Midbrain (tissue), 1 donor: ENCODE data around the gene CBX5.
A peak's percentile ranks its signal among the peaks of the same experiment; 100 is the strongest.
"Not testable (repeated sequence)": the region's sequence is repeated elsewhere in the genome, so short reads cannot be mapped to it uniquely, and the experiment has no call there.

ENCODE experiments used
- DNase-seq: peaks from one replicate; lab custom pipeline; 2025; lab: John Stamatoyannopoulos, UW

CBX5 gene

GRCh38 chr12:54279632-54280467, at the start of gene CBX5:
TSS of gene CBX5 (minus strand) at chr12:54280122. CDS start at chr12:54257650, 22,472 bp downstream.
- peak; percentile 98 for DNase-seq

DNA sequence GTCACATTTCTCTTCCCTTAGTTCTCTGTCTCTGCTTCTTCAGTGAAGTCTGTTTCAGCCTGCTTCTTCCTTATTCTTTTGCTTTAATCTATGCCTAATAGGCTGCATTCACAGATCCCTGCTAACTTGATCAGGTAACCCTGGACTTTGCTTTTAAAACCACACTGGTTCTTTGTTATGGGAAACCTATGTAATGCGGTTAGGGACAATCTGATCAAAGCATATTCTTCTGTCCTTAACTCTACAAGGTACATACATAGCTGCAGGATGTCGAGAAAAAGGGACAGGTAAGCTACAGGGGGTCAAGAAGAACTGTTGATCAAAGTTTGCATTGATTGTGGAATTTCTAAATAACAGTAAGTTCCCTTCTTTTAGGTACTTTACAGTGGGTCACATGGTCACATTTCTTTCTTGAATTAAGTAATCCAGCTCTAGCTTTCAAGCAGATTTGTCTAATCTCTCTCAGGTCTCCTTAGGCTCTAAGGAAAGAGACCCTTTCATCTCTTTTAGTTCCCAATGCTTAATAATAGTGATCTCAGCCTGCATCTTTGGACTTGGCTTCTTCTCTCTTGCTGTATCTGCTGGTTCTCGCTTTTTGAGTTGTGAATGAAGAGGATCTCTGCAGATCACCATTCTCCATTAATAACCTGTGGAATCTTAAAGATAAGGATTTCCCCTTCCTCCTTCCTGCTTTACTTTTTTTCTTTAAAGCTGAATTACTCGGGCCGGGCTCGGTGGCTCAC, 48.8 kb upstream of the CBX5 start:
- no peak for DNase-seq

DNA sequence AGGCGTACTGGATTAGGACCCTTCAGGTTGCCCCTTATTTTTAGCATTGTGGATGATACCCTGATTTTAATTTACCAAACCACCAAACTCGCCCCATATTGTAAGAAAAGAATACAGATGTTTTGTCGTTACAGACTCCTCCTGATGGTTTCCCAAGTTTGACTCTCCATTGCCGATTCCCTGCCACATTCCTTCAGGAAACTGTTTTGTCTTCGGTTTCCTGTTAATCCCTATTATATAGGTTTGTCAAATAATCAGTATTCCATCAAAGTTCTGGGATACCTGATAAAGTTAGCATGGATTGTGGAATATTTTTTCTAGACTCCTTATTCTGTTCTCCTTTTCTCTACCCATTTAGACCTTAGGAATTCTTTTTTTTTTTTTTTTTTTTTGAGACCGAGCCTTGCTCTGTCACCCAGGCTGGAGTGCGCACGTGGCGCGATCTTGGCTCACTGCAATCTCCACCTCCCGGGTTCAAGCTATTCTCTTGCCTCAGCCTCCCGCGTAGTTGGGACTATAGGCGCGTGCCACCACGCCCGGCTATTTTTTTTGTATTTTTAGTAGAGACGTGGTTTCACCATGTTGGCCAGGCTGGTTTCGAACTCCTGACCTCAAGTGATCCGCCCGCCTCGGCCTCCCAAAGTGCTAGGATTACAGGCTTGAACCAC, 45.7 kb upstream of the CBX5 start:
- DNase-seq = not testable (repeated sequence)

DNA sequence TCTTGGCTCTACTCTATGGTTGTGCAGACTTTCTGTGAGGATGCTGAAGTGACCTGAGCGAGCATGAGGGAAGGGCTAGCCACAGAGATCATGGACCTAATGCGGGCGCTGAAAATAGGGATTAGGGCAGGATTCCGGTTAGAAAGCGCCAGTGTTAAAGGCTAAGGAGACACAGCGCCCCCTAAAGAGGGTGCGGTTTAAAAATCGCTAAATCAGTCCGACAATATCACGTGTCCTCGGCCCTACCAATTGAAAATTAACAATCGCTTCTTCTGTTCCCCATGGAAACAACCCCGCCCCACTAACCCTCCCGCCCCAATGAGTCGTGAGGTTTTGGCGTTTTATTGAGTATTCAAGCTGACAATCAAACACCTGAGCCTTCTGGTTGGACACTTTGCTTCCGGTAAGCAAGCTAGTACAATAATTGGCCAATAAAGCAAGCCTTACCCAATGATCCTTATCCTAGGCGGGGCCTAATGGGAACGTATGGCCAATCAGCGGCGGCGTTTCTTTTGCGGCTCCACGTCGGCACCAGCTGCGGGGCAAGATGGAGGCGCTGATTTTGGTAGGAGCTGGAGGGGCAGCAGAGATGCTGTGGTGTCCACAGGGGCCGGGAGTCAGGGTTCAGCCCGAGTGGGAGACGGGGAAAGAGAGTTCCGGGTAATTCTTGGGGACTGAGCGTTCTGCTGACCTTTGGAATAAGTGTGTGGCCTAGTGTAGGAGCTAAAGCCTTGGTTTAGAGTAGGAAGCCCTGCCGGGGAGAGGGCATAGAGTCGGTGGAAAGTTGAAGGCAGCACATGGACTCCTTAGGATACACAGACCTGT, 44.9 kb upstream of the CBX5 start, which contains the start of gene COPZ1:
COPZ1 (plus strand) TSS at position 515 of the 825 bp plus-strand sequence; CDS start at position 548, 33 bp downstream.
- DNase-seq = peak; percentile 100

DNA sequence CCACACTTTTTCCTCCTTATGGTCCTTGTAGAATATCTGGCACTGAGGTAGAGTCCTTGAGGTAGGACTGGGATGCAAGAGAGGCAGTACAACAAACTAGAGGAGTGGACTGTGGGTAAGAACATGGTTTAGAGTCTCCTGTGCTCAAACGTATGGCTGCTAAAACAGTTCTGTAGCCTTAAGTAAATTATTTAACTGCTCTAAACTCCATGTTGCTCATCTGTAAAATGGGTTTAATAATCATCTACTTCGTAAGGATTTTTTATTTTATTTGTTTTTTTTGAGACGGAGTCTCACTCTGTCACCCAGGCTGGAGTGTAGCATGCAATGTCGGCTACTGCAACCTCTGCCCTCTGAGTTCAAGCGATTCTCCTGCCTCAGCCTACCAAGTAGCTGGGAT, 41.4 kb upstream of the CBX5 start:
- DNase-seq = no peak

DNA sequence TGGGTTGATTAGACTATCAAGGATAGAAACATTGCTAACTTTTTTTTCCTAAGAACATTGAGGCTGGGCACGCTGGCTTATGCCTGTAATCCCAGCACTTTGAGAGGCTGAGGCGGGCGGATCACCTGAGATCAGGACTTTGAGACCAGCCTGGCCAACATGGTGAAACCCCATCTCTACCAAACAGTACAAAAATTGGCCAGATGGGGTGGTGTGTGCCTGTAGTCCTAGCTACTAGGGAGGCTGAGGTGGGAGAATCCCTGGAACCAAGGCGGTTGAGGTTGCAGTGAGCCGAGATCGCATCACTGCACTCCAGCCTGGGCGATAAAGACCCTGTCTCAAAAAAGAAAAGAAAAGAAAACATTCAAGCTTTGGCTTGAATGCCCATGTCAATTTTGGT, 32.4 kb upstream of the CBX5 start:
- DNase-seq = not testable (repeated sequence)

- no peak for DNase-seq
Measured at GRCh38 chr12:54311051-54311450, 31.1 kb upstream of the CBX5 start.

DNA sequence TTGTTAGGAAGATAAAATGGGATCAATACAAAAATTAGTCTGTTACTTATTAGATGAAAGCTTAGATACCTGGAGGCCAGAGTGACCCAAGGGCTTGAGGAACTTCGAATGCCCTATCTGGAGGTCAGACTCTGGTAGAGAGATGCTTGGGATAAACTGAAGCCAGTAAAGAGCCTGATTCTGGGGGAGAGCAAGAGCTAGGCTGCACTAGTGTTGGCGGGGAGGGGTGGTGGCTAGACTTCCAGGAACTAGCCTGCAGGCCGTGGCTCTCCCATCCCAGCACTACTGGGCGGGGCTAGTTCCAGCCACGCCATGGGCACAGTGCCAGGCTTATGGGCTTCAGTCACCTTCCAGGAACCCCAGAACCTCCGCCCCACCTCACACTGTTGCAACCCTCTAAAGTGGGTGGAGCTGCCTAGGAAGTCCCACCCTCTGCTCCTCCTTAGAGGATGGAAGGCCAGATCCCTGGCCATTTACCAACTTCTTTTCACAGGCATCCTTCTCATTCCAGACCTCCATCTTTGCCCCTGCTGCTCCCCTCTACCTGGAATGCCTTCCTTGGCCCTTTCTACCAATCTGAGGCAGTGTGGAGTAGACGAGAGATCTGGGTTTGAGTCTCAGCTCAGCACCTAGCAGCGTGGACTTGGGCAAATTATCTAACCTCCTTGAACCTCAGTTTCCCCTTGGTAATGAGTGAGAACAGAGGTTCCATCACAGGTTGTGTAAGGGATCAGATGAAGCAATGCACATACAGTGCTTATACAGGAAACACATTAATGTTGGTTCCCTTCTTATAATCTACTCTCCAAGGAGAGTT, 27.2 kb upstream of the CBX5 start:
- DNase-seq = no peak

GRCh38 chr12:54304187-54304810, 24.4 kb upstream of the CBX5 start:
- DNase-seq = no peak

GRCh38 chr12:54303640-54304039, 23.7 kb upstream of the CBX5 start:
- DNase-seq = no peak

- DNase-seq = no peak
Measured at GRCh38 chr12:54301428-54302048, 21.6 kb upstream of the CBX5 start.

- DNase-seq = no peak
Measured at GRCh38 chr12:54300732-54301427, 21.0 kb upstream of the CBX5 start, which contains the start of gene NFE2. TSS of gene NFE2 (minus strand) at chr12:54301015. CDS start at chr12:54295248, 5,767 bp downstream.

GRCh38 chr12:54300225-54300731, 20.4 kb upstream of the CBX5 start:
- DNase-seq = no peak

DNA sequence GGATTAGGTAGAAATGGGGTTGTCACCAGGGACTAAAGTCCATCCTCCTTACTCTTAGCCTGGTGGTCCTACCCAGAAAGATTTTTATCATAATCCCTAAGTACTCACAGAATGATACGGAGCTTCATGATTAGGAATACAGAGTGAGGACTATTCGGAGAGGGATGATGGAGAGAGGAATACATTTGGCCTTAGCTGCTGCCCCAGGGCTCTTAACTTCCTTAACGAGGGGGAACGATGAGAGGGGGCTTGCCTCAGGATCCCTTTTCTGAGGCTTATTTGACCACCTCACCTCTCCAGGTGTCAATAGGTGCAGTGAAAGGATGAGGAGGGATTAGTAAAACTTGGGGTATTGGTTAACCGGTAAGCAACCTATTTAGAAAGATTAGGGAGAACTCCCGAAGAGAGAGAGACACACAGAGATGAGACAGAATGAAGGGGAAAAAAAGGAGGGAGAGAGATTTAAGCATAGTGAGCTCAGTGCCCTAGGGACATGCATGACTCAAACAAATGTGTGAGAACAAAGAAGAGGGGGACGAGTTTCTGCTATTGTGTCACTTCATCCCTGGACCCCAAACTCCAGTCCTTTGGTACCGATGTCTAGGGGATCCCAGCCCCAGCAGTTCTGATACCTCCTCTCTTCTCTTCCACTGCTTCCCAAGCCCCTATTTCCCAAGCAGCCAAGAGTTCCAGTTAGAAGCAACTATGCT, 19.7 kb upstream of the CBX5 start:
- DNase-seq = no peak

- DNase-seq = no peak
Measured at GRCh38 chr12:54298904-54299303, 19.0 kb upstream of the CBX5 start.

DNA sequence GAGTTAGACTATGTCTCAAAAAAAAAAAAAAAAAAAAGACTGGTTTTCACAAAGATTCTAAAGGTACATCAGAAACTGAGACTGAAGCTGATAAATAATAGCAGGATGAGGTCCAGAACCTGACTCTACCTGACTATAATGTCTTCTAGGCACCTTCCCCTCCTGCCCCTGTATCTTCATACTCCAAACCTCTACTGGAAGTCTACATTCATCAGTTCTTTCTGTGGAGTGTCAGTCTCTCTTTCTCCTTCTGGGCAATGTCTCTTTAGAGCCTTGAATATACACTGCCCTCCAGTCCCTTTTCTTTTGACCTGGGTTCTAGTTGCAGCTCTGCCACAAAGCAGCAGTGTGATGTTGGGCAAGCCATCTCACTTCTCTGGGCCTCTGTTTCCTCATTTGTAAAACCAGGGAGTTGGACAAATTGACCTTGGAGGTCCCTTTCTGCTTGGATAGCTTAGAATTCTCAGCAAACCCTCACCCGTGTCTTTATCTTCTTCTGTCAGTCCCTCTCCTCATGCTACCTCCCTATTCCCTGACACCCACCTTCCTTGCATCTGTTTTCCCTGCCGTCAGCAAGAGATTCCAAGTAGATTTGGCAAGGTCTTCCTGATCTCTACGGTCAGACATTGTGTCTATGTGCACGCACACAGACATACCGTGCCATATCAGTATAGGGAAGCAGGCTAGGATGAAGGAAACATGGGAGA, 16.6 kb upstream of the CBX5 start:
- no peak for DNase-seq

DNA sequence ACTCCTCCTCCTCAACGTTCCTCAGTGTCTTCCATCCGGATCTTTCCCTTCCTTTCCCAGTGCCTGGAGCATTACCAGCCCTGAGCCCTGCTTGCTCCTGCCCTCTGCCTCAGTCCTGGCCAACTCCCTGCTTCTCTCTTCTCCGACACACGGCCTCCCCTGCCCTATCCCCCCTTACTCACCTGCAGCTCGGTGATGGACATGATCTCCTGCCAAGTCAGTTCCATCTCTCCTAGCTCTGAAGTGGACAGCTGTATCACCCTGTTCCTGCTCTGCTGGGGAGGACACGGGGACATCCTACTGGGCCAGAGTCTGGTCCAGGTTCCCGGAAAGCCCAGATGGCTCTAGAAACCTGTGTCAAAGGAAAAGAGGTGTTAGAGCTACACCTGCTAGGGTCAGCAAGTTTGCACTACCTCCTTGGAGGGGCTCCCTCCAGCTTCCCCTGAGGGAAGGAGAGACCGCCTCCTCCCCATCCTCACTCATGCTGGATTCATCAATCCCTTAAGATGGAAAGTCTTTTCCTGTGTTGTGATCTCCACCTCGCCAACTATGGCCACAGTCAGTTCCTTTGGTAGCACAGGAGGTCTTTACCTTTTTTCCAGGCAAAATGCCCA, 15.1 kb upstream of the CBX5 start:
- no peak for DNase-seq
